Non-pigmented ciliary epithelial cell (primary cell): Measurements from ENCODE around the gene OTOR.
A peak's percentile ranks its signal among the peaks of the same experiment; 100 is the strongest.

ENCODE experiments used
- DNase-seq: peaks from one replicate; pipeline ENCODE4 v3.0.0-alpha.2; 2010; ENCODE audit warnings: low read depth

OTOR gene

DNA sequence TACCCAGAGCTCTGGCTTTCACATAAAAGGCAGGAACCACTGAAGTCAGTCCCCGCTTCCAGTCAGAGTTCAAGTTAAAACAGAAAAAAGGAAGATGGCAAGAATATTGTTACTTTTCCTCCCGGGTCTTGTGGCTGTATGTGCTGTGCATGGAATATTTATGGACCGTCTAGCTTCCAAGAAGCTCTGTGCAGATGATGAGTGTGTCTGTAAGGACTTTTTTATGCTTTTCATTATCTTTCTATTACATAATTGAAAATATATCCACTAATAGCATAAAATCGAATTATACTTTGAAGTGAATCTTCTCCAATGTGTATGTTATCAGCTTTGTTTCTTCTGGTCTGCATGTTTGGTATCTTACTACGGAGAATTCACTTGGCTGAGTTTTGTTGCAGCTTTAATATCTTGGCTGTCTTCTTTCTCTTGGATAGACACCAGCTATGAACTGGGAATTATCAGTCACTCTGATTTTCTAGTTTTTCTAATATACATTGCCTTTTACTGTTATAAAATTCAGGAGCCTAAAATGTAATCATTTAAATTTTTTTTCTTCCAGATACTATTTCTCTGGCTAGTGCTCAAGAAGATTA lies at the start of gene OTOR:
Gene OTOR (plus strand): TSS at position 51 of the 593 bp plus-strand sequence. CDS start 44 bp downstream, at position 95.
- no peak for DNase-seq

DNA sequence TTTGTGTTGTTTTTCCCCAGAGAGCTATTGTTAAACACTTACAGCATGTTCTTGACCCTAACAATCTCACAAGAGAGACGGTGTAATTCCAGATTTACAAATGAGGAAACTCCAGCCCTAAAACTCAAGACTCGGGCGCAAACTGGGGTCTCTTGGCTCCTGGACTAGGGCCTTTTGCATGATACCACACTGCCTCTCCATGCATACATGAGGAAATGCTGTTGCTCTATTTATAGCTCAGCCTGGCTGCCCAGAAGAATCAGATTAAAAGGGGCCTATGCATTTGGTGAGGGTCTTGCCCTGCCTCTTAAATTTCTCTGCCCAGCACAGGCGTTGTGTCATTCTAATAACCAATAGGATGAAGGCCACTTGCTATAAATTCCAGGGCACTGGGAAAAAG lies 48.9 kb upstream of the OTOR start:
- no peak for DNase-seq

DNA sequence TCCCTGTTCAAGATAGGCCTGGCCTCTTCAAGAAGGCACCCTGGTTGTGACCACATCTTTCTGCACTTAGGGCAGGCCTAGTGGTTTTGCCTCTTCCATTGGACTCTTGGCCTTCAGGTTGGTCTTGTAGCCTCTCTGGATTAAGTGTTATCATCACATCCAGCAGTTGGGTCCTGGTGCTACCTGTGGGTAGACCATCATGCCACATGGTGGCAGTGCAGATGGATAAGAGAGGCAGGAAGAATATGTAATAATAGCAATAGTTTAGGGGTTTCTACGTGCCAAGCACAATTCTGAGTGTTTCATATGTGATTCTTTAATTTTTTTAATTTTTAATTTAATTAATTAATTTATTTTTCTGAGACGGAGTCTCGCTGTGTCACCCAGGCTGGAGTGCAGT lies 46.9 kb upstream of the OTOR start:
- no peak for DNase-seq

GRCh38 chr20:16703570-16703969 lies 44.6 kb upstream of the OTOR start:
- no peak for DNase-seq

- no peak for DNase-seq
Observed at GRCh38 chr20:16707674-16708073, 40.5 kb upstream of the OTOR start.

GRCh38 chr20:16708602-16709001 lies 39.6 kb upstream of the OTOR start:
- no peak for DNase-seq

- DNase-seq: no peak
Observed at GRCh38 chr20:16709017-16709416, 39.1 kb upstream of the OTOR start.

GRCh38 chr20:16710781-16711180 lies 37.4 kb upstream of the OTOR start:
- DNase-seq: no peak

DNA sequence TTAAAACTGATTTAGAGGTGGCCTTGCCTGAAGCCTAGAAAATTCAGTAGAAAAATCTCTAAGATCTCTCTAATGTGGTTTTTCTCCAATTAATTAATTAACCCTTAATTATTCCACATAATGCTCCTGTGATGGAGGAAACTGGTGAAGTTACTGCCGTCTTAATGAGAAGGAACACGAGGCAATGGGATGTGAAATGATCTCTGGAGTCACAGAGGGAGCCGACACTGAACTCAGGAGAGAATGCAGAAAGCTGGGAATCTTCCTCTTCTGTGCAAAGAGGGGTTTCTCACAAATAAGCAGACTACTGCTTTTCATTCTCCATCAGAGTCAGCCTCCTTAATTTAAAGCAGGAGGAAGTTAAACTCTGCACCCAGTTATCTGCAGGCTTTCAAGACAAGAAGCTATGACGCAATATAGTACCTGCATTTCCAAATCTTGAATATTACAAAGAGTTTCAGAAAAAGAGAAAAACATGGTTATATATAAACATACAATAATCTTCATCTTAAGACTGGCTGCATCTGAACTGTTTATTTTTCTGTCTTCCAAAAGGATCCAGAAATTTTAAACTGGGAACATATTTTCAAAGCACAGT lies 36.4 kb upstream of the OTOR start:
- DNase-seq: no peak

- DNase-seq: no peak
Observed at GRCh38 chr20:16712511-16712947, 35.6 kb upstream of the OTOR start.

GRCh38 chr20:16713066-16713465 lies 35.1 kb upstream of the OTOR start:
- no peak for DNase-seq

DNA sequence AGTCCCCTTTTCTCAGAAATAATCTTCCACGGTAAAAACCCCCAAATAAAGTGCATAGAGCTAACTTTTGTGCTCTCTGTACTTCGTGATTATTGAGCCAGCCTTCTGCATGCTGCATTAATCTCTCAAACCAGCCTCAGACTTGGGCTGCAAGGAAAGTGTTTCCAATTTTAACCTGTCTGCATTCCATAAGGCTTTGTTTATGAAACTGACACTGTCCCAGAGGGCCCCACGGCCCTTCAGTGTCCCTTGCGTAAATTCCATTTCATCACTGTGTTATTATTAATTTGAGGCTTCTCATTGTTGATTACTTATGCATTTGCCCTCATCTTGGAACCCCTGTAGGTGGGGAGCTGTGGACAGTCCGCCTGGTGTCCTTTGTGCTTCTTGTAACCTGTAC lies 33.9 kb upstream of the OTOR start:
- DNase-seq: no peak

GRCh38 chr20:16714751-16715150 lies 33.4 kb upstream of the OTOR start:
- no peak for DNase-seq

GRCh38 chr20:16719421-16719820 lies 28.7 kb upstream of the OTOR start:
- no peak for DNase-seq

DNA sequence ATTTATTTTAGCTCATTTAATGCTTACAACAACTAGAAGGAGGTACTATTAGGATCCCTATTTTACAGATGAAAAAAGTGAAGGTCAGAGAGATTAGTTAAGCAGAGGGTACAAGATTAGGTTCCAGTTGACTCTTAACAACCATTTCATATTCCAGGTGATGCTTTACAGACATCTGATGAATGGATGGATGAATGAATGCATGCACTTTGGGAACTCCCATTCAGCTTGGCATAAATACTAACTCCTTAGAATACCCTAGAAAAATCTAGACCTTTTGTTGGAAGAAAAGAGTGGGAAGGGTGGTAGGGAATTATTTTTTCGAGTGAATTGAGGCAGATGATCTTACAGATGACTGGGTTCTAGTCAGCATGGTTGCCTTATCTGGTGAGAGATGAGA lies 19.1 kb upstream of the OTOR start:
- DNase-seq: no peak

DNA sequence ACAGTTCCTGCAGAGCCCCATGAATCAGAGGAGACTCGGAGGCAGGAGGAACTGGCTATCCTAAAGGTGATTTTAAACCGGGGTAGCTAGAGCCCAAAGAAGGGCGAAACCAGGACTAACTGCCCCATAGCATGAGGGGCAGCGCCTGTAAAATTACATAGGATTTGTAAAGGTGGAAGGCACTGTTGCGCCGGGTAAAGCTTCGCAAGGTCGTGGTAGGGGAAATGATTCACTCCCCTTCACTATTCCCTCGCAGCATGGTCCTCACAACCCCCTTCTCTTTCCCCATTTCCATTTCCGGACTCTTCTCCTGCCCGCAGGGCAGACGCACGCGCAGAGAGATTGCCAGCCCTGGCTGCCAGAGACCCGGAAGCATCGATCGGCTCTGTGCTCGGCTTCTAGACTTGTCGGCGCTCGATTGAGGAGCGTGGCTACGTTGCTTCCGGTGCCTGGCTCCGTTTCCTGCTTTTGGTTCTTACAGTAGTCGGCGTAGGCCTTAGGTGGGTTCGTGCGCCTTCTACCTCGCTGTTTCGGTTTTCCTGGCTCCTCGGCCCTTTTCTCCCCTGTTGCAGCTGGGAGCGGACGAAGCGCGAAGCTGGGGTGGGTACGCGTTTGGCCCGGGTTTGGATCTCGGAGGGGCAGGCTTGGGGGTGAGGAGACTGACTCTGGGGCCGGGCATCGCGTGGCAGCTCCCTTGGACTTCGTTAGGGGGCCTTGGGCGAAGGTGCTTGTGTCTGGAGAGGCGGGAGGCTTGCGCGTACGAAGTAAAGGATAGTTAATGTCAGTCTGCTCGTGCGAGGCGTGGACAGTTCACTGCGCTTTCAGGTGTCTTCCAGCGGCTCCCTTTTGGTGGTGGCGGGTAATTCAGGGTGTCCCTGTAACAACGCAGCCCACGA lies 18.3 kb upstream of the OTOR start, which contains the start of gene SNRPB2:
Gene SNRPB2 (plus strand): TSS at position 462 of the 896 bp plus-strand sequence. CDS start 1,677 bp downstream, outside the sequence.
- peak; percentile 82 for DNase-seq

GRCh38 chr20:16732506-16733152 lies 15.5 kb upstream of the OTOR start:
- DNase-seq: no peak

DNA sequence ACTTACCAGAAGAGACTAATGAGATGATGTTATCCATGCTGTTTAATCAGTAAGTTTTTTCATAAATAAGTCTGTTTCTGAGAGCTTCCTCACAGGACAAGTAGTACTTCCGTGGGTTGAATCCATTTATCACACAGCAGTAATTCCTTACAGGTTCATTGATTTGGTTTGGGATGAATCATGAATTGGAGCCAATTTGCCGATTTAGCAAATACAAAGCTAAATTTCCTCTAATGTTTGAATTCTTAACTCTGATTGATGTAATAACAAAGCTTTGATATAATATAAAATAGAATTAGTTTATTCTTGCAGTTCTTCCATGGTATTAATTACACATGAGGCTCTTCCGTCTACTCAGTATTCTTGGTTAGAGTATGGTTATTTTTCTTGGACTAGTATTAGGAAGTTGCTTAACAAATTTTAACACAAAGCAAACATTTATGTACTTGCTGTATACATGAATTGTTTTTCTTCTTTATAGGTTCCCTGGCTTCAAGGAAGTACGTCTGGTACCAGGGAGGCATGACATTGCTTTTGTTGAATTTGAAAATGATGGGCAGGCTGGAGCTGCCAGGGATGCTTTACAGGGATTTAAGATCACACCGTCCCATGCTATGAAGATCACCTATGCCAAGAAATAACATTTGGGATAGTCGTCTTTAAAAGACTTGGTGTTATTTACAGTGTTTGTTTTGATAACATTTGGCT lies 7.6 kb upstream of the OTOR start:
- no peak for DNase-seq

DNA sequence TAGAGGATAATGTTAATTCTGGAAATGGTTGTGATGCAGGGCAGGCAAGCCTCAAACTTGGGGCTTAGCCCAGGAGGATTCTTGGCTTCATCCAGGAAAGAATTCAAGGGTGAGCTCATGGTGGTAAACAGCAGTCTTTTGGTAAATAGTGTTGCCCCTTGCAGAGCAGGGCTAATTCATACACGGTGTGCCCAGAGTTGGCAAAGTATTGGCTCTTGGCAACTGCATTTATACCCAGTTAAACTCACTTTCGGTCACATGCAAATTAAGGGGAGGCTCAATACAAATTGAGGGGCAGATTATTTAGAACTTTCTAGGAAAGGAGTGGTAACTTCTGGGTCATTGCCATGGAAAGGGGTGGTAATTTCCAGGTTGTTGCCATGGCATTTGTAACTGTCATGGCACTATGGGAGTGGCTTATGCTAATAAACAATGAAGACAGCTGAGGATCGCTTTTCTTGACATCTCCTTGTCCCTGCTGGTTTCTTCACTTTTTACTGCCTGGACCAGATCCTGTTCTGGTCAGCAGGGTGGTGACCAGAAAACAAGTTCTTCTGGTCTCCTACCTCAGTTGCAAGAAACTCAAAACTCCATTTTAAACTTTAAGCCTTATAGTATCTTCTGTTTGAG lies 3.9 kb upstream of the OTOR start:
- no peak for DNase-seq

- no peak for DNase-seq
Observed at GRCh38 chr20:16745204-16745603, 3.0 kb upstream of the OTOR start.

GRCh38 chr20:16747291-16747811 lies 807 bp upstream of the OTOR start:
- DNase-seq: no peak
